DND-41 (cell line): ENCODE measurements around the gene THOP1.

ENCODE experiments used
- EZH2 ChIP-seq: IDR thresholded peaks from 3 replicates; pipeline ENCODE4 v1.6.1; 2012; ENCODE audit warnings: borderline replicate concordance, low read depth, mild to moderate bottlenecking, moderate library complexity, low read length, inconsistent platforms; ENCODE audit not compliant: severe bottlenecking
- TF ChIP-seq, protein P1 (sequence below): IDR thresholded peaks from 2 replicates; pipeline ENCODE4 v1.5.1; 2012; ENCODE audit warnings: borderline replicate concordance, low read length, moderate library complexity, mild to moderate bottlenecking; ENCODE audit not compliant: poor library complexity, severe bottlenecking; ENCODE audit errors: extremely low read depth

DNA sequence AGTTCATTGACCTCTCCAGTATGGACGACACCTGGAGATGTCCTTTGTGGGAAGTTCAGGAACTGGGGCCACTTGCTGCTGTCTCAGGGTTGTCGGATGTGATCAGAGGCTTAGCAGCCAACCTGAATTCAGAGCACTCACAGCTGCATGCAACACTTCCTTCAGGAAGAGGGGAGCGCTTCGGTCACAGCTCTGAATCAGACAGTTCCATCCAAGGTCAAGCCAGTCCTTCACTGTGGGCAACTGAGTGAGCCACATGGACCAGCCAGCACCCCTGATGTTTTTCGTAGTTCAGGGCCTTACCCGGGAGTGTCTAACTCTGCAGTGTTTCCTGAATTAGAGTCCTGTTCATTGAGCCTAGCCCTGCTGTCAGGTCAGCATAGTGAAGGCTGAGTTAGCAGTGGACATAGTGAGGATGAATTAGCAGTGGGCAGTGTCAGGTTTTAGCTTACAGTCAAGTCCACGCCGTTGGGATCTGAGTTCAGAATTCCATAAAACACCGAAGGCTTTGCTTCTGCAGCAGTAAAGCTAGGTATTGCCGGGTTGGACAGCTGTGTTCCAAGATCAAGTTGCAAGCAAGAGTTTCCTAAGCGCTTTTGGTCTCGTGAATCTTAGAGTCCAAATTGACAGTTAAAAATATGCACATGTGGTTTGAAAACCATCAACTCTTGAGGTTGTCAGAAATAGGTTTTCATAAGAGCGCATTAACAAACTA, 61.0 kb downstream of the THOP1 start:
- TF ChIP-seq, protein P1, sequence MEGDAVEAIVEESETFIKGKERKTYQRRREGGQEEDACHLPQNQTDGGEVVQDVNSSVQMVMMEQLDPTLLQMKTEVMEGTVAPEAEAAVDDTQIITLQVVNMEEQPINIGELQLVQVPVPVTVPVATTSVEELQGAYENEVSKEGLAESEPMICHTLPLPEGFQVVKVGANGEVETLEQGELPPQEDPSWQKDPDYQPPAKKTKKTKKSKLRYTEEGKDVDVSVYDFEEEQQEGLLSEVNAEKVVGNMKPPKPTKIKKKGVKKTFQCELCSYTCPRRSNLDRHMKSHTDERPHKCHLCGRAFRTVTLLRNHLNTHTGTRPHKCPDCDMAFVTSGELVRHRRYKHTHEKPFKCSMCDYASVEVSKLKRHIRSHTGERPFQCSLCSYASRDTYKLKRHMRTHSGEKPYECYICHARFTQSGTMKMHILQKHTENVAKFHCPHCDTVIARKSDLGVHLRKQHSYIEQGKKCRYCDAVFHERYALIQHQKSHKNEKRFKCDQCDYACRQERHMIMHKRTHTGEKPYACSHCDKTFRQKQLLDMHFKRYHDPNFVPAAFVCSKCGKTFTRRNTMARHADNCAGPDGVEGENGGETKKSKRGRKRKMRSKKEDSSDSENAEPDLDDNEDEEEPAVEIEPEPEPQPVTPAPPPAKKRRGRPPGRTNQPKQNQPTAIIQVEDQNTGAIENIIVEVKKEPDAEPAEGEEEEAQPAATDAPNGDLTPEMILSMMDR: no peak
- TF ChIP-seq EZH2: no peak
